CD14-positive monocyte (primary cell): Measurements from ENCODE around the gene CKAP2L. TPM values are rescaled to one million over a fixed set of nuclear protein-coding genes. Genes with fewer than 3 reads are reported as not detected.

Source experiments
- DNase-seq, 3 donors: peaks; one replicate each; pipeline ENCODE4 v3.0.0-alpha.2; 2011 to 2022
- H2AFZ ChIP-seq: 2 replicates; pipeline ENCODE4 v1.6.0; 2012; ENCODE audit warnings: mild to moderate bottlenecking, low read depth, low read length, inconsistent platforms; ENCODE audit not compliant: insufficient read depth, poor library complexity, severe bottlenecking
- H3K27ac ChIP-seq, 2 donors: 1 replicate in 1 of 2; 2 replicates in 1 of 2; pipeline ENCODE4 v1.5.1; 2012 to 2013; ENCODE audit warnings: low read length in 2 of 2, control low read depth in 1 of 2, inconsistent platforms in 1 of 2, low read depth in 1 of 2, mild to moderate bottlenecking in 1 of 2
- H3K27me3 ChIP-seq, 2 donors: one replicate each; pipeline versions ENCODE4 v1.6.0 to v1.6.1; 2011 to 2013; ENCODE audit warnings: low read length in 2 of 2; ENCODE audit not compliant: control insufficient read depth in 2 of 2, insufficient read depth in 2 of 2
- H3K36me3 ChIP-seq, 2 donors: replicated peaks in 1 of 2; 1 replicate in 1 of 2; 2 replicates in 1 of 2; pipeline versions ENCODE4 v1.5.1 to v1.6.1; 2012 to 2013; ENCODE audit warnings: low read length in 2 of 2, control low read depth in 1 of 2, inconsistent platforms in 1 of 2, mild to moderate bottlenecking in 1 of 2; ENCODE audit not compliant: insufficient read depth in 2 of 2, control insufficient read depth in 1 of 2
- H3K4me1 ChIP-seq, 2 donors: 1 replicate in 1 of 2; 2 replicates in 1 of 2; pipeline versions ENCODE4 v1.5.1 to v1.6.1; 2012 to 2013; ENCODE audit warnings: low read length in 2 of 2, control low read depth in 1 of 2, inconsistent platforms in 1 of 2, mild to moderate bottlenecking in 1 of 2, moderate library complexity in 1 of 2; ENCODE audit not compliant: insufficient read depth in 2 of 2, control insufficient read depth in 1 of 2
- H3K4me2 ChIP-seq: replicated peaks from 2 replicates; pipeline ENCODE3; 2012; ENCODE audit warnings: low read length, moderate library complexity, mild to moderate bottlenecking; ENCODE audit not compliant: poor library complexity, severe bottlenecking; ENCODE audit errors: extremely low read depth
- H3K4me3 ChIP-seq, 3 experiments: fragments of 200-600 bp in 1 of 3; sonication (generic) in 1 of 3; replicated peaks in 1 of 3; 1 replicate in 2 of 3; 2 replicates in 1 of 3; pipeline ENCODE4 v1.5.1; 2011 to 2013; ENCODE audit warnings: low read length in 3 of 3, mild to moderate bottlenecking in 3 of 3, control low read depth in 2 of 3, low read depth in 2 of 3, inconsistent platforms in 1 of 3, moderate library complexity in 1 of 3
- H3K79me2 ChIP-seq: 2 replicates; pipeline ENCODE4 v1.6.0; 2012; ENCODE audit warnings: mild to moderate bottlenecking, control low read depth, inconsistent platforms, low read length, moderate library complexity; ENCODE audit not compliant: insufficient read depth
- H3K9ac ChIP-seq: 2 replicates; pipeline ENCODE4 v1.6.0; 2017; ENCODE audit warnings: low read length, mild to moderate bottlenecking; ENCODE audit not compliant: insufficient read depth, poor library complexity, severe bottlenecking
- H3K9me3 ChIP-seq, 2 donors: replicated peaks in 1 of 2; 1 replicate in 1 of 2; 2 replicates in 1 of 2; pipeline versions ENCODE4 v1.5.1 to v1.6.1; 2012 to 2013; ENCODE audit warnings: low read length in 2 of 2, control low read depth in 1 of 2; ENCODE audit not compliant: control insufficient read depth in 1 of 2, insufficient read depth in 1 of 2
- H4K20me1 ChIP-seq: 2 replicates; pipeline ENCODE4 v1.6.0; 2012; ENCODE audit warnings: mild to moderate bottlenecking, low read length, control low read depth, moderate library complexity; ENCODE audit not compliant: insufficient read depth
- H3K27ac Mint-ChIP-seq, 7 donors: one replicate each; pipeline ENCODE4 v1.8.0; 2020; ENCODE audit warnings: mild to moderate bottlenecking in 7 of 7, mixed read lengths in 7 of 7, moderate library complexity in 6 of 7, inconsistent platforms in 2 of 7
- H3K27me3 Mint-ChIP-seq, 3 donors: one replicate each; pipeline ENCODE4 v1.8.0; 2021 to 2022; ENCODE audit warnings: low read depth in 3 of 3, mild to moderate bottlenecking in 3 of 3, mixed read lengths in 3 of 3, moderate library complexity in 3 of 3, inconsistent platforms in 1 of 3
- H3K36me3 Mint-ChIP-seq, 2 donors: one replicate each; pipeline ENCODE4 v1.8.0; 2020; ENCODE audit warnings: mixed read lengths in 2 of 2, inconsistent platforms in 1 of 2, mild to moderate bottlenecking in 1 of 2
- H3K4me1 Mint-ChIP-seq: one replicate; pipeline ENCODE4 v1.8.0; 2020; ENCODE audit warnings: mild to moderate bottlenecking, mixed read lengths
- H3K4me3 Mint-ChIP-seq, 2 donors: one replicate each; pipeline ENCODE4 v1.8.0; 2020; ENCODE audit warnings: mild to moderate bottlenecking in 2 of 2, mixed read lengths in 2 of 2, moderate library complexity in 1 of 2
- H3K9me3 Mint-ChIP-seq, 7 donors: one replicate each; pipeline ENCODE4 v1.8.0; 2020 to 2022; ENCODE audit warnings: mixed read lengths in 7 of 7, mild to moderate bottlenecking in 6 of 7, moderate library complexity in 6 of 7, inconsistent platforms in 2 of 7
- WGBS: methylation state at CpG from one replicate; pipeline ENCODE4 v1.1.5; 2013; ENCODE audit warnings: missing lambda C conversion rate; ENCODE audit not compliant: insufficient coverage; 5-methylcytosine and 5-hydroxymethylcytosine counted together
- intact Hi-C, 2 donors: fragments of 100-400 bp; cut with micrococcal nuclease; formaldehyde crosslinking; loops; one replicate each; pipeline versions ENCODE4 v1.15.0 to v1.15.1; 2023
- polyA plus RNA-seq, 3 donors: library from polyadenylated mRNA; depleted of rRNA in 1 of 3; unstranded in 2 of 3; stranded (reverse) in 1 of 3; fragments of 300-500 nt in 2 of 3; fragments of >200 nt in 1 of 3; fragmentation: Illumina TruSeq in 2 of 3; gene quantifications; 1 replicate in 2 of 3; 2 replicates in 1 of 3; pipeline ENCODE4 v1.2.3, GENCODE V29; 2012 to 2021
- TF ChIP-seq, protein P1 (sequence below): fragments of 200-600 bp; IDR thresholded peaks from one replicate; pipeline ENCODE4 v1.8.0; 2022; ENCODE audit warnings: antibody characterized with exemption, mild to moderate bottlenecking

Gene CKAP2L
- polyA plus RNA-seq, 3 donors: 0.04 to 0.24 TPM; not detected in 1

GRCh38 chr2:112772322-112772721 lies 7.9 kb upstream of the CKAP2L start:
- Histone ChIP-seq H3K36me3 (no peaks in the 10 kb centered on the region), H3K9me3 (no peaks in the 10 kb centered on the region), H3K79me2 (no peaks in the 10 kb centered on the region), H3K4me3 (no peak overlapping the region), H2AFZ (no peak overlapping the region), H4K20me1 (no peaks in the 10 kb centered on the region), H3K4me1 (peaks cover 28 to 30% of the 10 kb centered on the region in 2 donors), H3K4me2 (no peak overlapping the region), H3K27ac (no peak overlapping the region), H3K27me3 (no peaks in the 10 kb centered on the region), H3K9ac (no peak overlapping the region)
- DNase-seq: peak; percentile 37 to 66 (median 61)
- Mint-ChIP-seq H3K27ac (peak overlapping the region in 6 of 7 donors; percentile 2 to 66 (median 19)), H3K4me1 (peaks cover 34% of the 10 kb centered on the region), H3K9me3 (peaks cover 0 to 2% (median 0%) of the 10 kb centered on the region in 7 donors), H3K4me3 (no peak overlapping the region), H3K27me3 (peaks cover 0 to 4% (median 2%) of the 10 kb centered on the region in 3 donors), H3K36me3 (peaks cover 0 to 5% of the 10 kb centered on the region in 2 donors)
- 29% methylated on average over 1 of the region's 4 CpGs for WGBS
- TF ChIP-seq, protein P1, sequence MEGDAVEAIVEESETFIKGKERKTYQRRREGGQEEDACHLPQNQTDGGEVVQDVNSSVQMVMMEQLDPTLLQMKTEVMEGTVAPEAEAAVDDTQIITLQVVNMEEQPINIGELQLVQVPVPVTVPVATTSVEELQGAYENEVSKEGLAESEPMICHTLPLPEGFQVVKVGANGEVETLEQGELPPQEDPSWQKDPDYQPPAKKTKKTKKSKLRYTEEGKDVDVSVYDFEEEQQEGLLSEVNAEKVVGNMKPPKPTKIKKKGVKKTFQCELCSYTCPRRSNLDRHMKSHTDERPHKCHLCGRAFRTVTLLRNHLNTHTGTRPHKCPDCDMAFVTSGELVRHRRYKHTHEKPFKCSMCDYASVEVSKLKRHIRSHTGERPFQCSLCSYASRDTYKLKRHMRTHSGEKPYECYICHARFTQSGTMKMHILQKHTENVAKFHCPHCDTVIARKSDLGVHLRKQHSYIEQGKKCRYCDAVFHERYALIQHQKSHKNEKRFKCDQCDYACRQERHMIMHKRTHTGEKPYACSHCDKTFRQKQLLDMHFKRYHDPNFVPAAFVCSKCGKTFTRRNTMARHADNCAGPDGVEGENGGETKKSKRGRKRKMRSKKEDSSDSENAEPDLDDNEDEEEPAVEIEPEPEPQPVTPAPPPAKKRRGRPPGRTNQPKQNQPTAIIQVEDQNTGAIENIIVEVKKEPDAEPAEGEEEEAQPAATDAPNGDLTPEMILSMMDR: no peak
- intact Hi-C loops: no loop called here

- WGBS: no CpG with 5 or more reads among the region's 1 CpG
- TF ChIP-seq, protein P1: peak; percentile 23
- peaks cover 42 to 50% of the 10 kb centered on the region in 2 donors for H3K4me1 ChIP-seq
- peak overlapping the region; percentile 41 to 74 (median 72) for H3K4me3 ChIP-seq
- Mint-ChIP-seq H3K9me3 (peaks cover 0 to 2% (median 0%) of the 10 kb centered on the region in 7 donors), H3K36me3 (no peaks in the 10 kb centered on the region), H3K4me1 (peaks cover 47% of the 10 kb centered on the region), H3K27ac (peak overlapping the region in 5 of 7 donors; percentile 41 to 90 (median 84)), H3K4me3 (no peak overlapping the region), H3K27me3 (peaks cover 0 to 2% (median 0%) of the 10 kb centered on the region in 3 donors)
- no peaks in the 10 kb centered on the region for H3K36me3 ChIP-seq
- peak overlapping the region in 1 of 2 donors; percentile 69 for H3K27ac ChIP-seq
- H3K9ac ChIP-seq: no peak overlapping the region
- H3K9me3 ChIP-seq: no peaks in the 10 kb centered on the region
- no peaks in the 10 kb centered on the region for H4K20me1 ChIP-seq
- H2AFZ ChIP-seq: peak overlapping the region; percentile 58
- no peaks in the 10 kb centered on the region for H3K27me3 ChIP-seq
- H3K4me2 ChIP-seq: peak overlapping the region; percentile 68
- intact Hi-C loops: loop anchor here (2.0 to 5.0 kb wide), 2 partner anchors 14 to 34 kb away; no protein-coding TSS in a partner anchor
- H3K79me2 ChIP-seq: peaks cover 11% of the 10 kb centered on the region
- peak in 2 of 3 donors; percentile 66 for DNase-seq
Observed at GRCh38 chr2:112768432-112768831, 4.0 kb upstream of the CKAP2L start.
